NCI-H1105 treated with DMSO at 0.1 percent for 48 hours (cell line): Measurements from ENCODE around the gene PSMC5.

Source experiments
- DNase-seq: peaks from one replicate; lab custom pipeline; 2025; lab: John Stamatoyannopoulos, UW

PSMC5 gene

GRCh38 chr17:63820963-63821561, 6.2 kb upstream of the PSMC5 start:
- DNase-seq, result no peak

DNA sequence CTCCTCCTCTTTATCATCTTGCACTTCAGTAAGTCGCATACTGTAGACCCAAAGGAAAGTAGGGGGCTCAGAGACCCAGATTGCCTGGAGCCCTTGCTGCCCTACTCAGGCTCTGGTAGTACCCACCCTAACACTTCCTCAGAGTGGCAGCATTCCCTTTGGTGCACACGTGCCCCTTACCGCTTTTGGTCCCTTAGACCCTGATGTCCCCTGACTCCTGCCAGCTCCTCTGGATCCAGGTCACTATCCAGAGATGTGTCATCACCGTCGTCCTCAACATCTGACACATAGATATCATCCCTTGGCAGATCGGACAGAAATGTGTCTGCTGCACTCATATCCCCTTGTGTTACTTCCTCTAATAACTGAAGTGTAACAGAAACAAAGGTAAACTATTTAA, 5.4 kb upstream of the PSMC5 start:
- DNase-seq, result no peak

GRCh38 chr17:63822537-63822936, 4.7 kb upstream of the PSMC5 start:
- no peak for DNase-seq

- DNase-seq, result no peak
Observed at GRCh38 chr17:63823659-63824331, 3.4 kb upstream of the PSMC5 start.

DNA sequence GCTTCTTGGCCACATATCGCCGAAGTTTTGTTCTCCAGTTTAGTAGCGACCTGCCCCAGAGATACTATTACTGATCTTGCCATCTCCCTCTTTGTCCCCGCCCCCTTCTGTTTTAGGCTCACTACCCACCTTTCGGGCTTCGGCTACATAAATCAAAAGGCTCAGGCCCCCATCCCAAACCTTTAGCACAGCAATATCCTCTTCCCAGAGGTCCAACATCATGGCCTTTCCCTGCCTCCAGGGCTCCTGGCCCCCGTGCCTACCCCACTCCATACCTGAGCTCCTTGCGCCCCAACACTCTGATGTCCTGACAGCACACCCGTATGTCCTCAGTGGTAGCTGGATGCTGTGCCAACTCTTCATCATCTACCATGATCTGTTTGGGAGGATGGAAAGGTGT, 2.9 kb upstream of the PSMC5 start:
- DNase-seq, result no peak

GRCh38 chr17:63826468-63827001, 696 bp upstream of the PSMC5 start:
- no peak for DNase-seq

DNA sequence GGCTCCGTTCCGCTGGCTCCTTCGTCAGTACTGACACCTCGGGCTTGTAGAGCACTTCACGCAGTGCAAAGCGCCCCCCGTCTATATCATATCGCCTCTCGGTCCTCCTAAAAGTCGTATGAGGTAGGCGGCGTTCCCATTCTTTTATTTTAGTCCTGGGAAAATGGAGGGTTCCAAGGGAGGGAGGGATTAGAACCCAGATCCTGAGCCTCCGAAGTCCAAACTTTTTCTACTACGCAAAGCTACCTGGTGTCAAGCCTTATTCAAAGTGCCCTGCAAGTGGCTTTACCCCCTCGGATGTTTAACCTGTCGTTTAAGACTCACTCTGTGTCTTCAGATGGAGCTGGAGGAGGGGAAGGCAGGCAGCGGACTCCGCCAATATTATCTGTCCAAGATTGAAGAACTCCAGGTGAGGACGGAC, 580 bp downstream of the PSMC5 start:
- DNase-seq, result no peak

DNA sequence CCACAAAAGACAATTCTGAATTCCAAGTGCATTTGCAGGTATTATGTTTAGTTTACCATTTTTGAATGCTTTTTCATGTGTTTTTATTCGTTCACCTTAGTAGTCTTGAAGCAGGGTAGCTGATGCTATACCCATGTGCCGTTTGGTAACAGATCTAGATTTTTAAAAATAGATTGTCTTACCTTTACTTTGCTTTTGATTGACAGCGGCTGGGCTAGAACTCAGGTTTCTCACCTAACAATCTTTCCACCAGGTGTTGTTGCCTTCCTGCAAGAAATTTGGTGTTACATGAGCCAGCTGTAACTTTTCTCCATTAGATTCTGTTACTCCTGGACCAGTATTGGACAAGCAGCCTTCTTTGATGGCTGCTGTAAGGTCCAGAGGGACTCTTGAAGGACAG, 1.7 kb downstream of the PSMC5 start:
- DNase-seq, result no peak

DNA sequence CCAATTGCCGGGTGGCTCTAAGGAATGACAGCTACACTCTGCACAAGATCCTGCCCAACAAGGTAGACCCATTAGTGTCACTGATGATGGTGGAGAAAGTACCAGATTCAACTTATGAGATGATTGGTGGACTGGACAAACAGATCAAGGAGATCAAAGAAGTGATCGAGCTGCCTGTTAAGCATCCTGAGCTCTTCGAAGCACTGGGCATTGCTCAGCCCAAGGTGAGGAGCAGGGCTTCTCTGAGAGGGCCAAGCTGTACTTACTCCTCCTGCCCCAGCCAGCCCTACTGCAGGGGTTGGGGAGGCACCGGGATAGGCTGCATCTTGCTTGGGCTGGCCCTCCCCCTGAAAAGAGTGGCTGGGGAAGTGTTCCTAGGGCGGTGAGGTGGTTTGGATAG, 3.0 kb downstream of the PSMC5 start:
- DNase-seq, result no peak

GRCh38 chr17:63830904-63831491, 3.8 kb downstream of the PSMC5 start:
- DNase-seq, result no peak

GRCh38 chr17:63831505-63831904, 4.3 kb downstream of the PSMC5 start:
- DNase-seq, result no peak

DNA sequence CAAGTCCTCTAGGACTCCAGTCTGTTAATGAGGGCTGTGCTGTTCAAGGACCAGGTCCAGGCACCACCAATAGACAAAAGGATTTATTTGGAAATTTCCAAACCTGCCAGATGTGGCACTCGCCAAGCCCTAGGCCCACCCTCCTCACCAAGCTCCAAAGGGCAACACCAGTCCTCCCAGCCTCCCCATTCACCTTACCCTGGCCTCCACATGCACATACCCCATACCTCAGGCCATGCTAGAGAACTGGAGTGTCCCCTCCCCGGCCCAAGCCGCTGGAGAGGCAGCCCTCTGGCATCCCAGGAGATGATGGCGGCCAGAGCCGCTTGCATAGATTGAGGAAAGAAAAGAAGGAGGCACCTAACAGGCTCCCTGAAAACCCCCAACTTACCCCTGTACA, 4.8 kb downstream of the PSMC5 start:
- DNase-seq, result no peak

GRCh38 chr17:63832455-63832854, 5.2 kb downstream of the PSMC5 start:
- no peak for DNase-seq

DNA sequence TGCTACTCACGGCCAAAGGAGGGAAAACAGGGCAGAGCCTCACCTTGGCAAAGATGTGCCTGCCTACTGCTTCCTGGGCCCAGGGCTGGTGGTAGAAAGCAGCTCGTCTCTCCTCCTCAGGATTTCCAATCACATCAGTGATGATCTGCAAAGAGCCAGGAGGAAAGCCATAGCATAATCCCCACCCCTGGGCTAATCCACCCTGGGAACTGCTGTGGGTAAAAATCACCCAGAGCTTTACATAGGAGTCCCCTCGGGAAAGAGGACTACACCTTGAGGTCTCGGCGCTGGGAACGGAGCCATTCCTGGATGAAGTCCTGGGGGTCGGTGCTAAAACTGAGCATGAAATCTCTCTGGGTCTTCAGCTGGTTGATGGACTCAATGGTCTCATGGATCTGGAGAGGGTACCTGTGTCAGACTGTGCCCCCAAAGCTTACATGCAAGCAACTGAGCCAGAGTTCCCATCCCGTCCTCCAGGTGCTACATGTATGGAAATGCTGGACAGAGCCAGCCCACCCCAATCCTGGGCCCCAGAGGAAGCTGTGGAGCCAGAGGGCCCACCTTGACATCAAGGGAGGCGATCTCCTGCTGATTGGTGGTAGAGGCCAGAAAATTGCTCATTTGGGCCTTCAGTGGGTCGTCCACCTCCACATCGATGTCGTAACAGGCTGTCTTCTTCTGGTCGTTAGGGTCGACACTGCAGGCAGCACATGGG, 6.0 kb downstream of the PSMC5 start:
- DNase-seq, result no peak

- no peak for DNase-seq
Observed at GRCh38 chr17:63833741-63834373, 6.6 kb downstream of the PSMC5 start.

GRCh38 chr17:63834431-63835166, 7.4 kb downstream of the PSMC5 start:
- peak; percentile 71 for DNase-seq

GRCh38 chr17:63835167-63835720, 8.0 kb downstream of the PSMC5 start:
- DNase-seq, result no peak

- DNase-seq, result no peak
Observed at GRCh38 chr17:63836811-63837210, 9.6 kb downstream of the PSMC5 start.

DNA sequence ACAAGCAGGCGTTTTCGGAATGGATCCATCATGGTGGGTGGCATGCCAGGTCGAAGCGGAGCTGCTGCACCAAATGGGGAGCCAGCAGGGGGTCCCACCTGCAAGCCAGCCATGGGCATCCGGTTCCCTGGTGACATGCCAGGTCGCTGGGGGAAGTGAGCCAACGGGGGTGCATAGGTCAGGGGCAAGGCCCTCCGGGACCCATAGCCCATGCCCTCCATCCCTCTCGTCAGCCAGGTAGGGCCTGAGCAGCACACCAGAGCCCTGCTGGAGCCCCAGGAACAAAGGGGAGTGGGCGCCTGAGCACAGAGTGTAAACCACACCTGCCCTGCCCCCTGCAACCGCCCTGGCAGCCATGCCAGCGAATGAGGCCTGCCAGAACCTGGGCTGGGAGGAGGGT, 10.2 kb downstream of the PSMC5 start:
- no peak for DNase-seq

GRCh38 chr17:63837962-63838600, 10.8 kb downstream of the PSMC5 start:
- DNase-seq, result no peak
